ENCODE measurements around the gene PIGR. TPM values are rescaled to one million over a fixed set of nuclear protein-coding genes. Genes with fewer than 3 reads are reported as not detected.
A peak's percentile ranks its signal among the peaks of the same experiment; 100 is the strongest.

PIGR gene
- total and polyA plus RNA-seq, 10 of the 15 experiments (the other 5 are each of a cell fraction or from before 2014, with no cell fraction given): 0.96 to 7.6 (median 1.8) TPM

GRCh38 chr1:206955476-206956451 lies 9.5 kb upstream of the PIGR start:
- Histone ChIP-seq H3K36me3 (ENCODE audit: control insufficient read depth in 2 of 2, insufficient read depth in 2 of 2, low read length in 1 of 2) (no peaks in the 10 kb centered on the region), H4K20me1 (ENCODE audit: control insufficient read depth, insufficient read depth) (no peaks in the 10 kb centered on the region), H3K27me3 (replicated peaks in 1 of 2; ENCODE audit: control insufficient read depth in 2 of 2, insufficient read depth in 2 of 2, low read length in 1 of 2) (no peaks in the 10 kb centered on the region), H2AFZ (ENCODE audit: control insufficient read depth, low read depth, low read length) (peak overlapping the region; percentile 56), H3K9ac (ENCODE audit: control insufficient read depth, insufficient read depth, low read length) (no peak overlapping the region), H3K4me2 (ENCODE audit: control insufficient read depth, insufficient read depth) (peak overlapping the region; percentile 64), H3K27ac (ENCODE audit: control insufficient read depth, insufficient read depth) (peak overlapping the region; percentile 38), H3K79me2 (ENCODE audit: control insufficient read depth, insufficient read depth, low read length) (no peaks in the 10 kb centered on the region), H3K4me3 (no peak overlapping the region), H3K4me1 (ENCODE audit: control insufficient read depth, insufficient read depth, low read length) (peaks cover 44% of the 10 kb centered on the region), H3K9me3 (replicated peaks; ENCODE audit: control insufficient read depth, insufficient read depth, low read length) (no peaks in the 10 kb centered on the region)
- ChIA-PET CTCF (interaction anchor here (0.8 to 3.9 kb wide), 11 partner anchors 12 to 221 kb away, joined by 3 to 44 read pairs (median 5); partner anchors contain the start of gene FCAMR), SMC1A (ENCODE audit: uncharacterized antibody, unreplicated experiment) (interaction anchor here (0.8 to 2.4 kb wide), 8 partner anchors 10 to 50 kb away, joined by 3 to 15 read pairs (median 4); partner anchors contain the start of gene FCAMR), POLR2A (interaction anchor here (0.8 to 1.9 kb wide), 6 partner anchors 10 to 37 kb away, joined by 3 to 6 read pairs (median 4); partner anchors contain the start of genes FCAMR and FCMR), RAD21 (ENCODE audit: unreplicated experiment) (interaction anchor here (0.8 to 3.1 kb wide), 6 partner anchors 10 to 120 kb away, joined by 3 to 17 read pairs (median 6); no protein-coding TSS in a partner anchor)
- WGBS (ENCODE audit: insufficient coverage, insufficient replicate concordance, low lambda C conversion rate, missing lambda C conversion rate): 47% methylated on average over 11 of the region's 11 CpGs
- intact Hi-C loops (cut with micrococcal nuclease; ENCODE audit: unreplicated experiment): no loop called here
- ATAC-seq (peak; percentile 78), DNase-seq (ENCODE audit: low read depth, low spot score) (no peak), FAIRE-seq (no peak)
- in situ Hi-C loops (cut with MboI): no loop called here
- BruUV-seq (replicated peaks): no TSS peak
- no peak for TF ChIP-seq ZNF24 (IDR thresholded peaks at IDR 0.05)
- no peak for TF ChIP-seq ZBTB4 (CRISPR knock-in tag; IDR thresholded peaks at IDR 0.05)
- TF ChIP-seq MYC (IDR thresholded peaks at IDR 0.05; ENCODE audit: insufficient read depth, insufficient read length, insufficient replicate concordance, low read length, severe bottlenecking): no peak
- TF ChIP-seq BCL11A (IDR thresholded peaks at IDR 0.05; ENCODE audit: low read depth, low read length): peak; percentile 40; the same call in 1 of the 2 replicates
- TF ChIP-seq MTA2 (IDR thresholded peaks at IDR 0.05; ENCODE audit: low read depth): 0 out of 2 replicates have a peak, but pooled peaks have one; percentile 16
- TF ChIP-seq MTA3 (IDR thresholded peaks at IDR 0.05; ENCODE audit: borderline replicate concordance, low read length): no peak
- peak; percentile 4; the same call in 1 of the 2 replicates for TF ChIP-seq USF2 (IDR thresholded peaks at IDR 0.05; ENCODE audit: borderline replicate concordance, low read depth, low read length)
- no peak for TF ChIP-seq BRCA1 (IDR thresholded peaks at IDR 0.05; ENCODE audit: low read depth, low read length)
- no peak for TF ChIP-seq ASH2L (IDR thresholded peaks at IDR 0.05; ENCODE audit: borderline replicate concordance, low read depth)
- no peak for TF ChIP-seq CBX3 (IDR thresholded peaks at IDR 0.05; ENCODE audit: borderline replicate concordance, low read depth)
- TF ChIP-seq NFIC (IDR thresholded peaks at IDR 0.05; ENCODE audit: low read depth, low read length): peak; percentile 50; the same call in 1 of the 2 replicates
- TF ChIP-seq NR2C1 (IDR thresholded peaks at IDR 0.05): no peak
- TF ChIP-seq NR2F1 (conservative IDR thresholded peaks at IDR 0.05): peak; percentile 82
- no peak for TF ChIP-seq KAT2A (conservative IDR thresholded peaks at IDR 0.05; ENCODE audit: control insufficient read depth, low read depth, low read length)
- TF ChIP-seq IKZF1 (conservative IDR thresholded peaks at IDR 0.05): peak; percentile 50; the same call in 1 of the 2 replicates
- TF ChIP-seq CHD2 (IDR thresholded peaks at IDR 0.05; ENCODE audit: borderline replicate concordance, low read depth, low read length): no peak
- TF ChIP-seq, protein P1, sequence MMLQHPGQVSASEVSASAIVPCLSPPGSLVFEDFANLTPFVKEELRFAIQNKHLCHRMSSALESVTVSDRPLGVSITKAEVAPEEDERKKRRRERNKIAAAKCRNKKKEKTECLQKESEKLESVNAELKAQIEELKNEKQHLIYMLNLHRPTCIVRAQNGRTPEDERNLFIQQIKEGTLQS (IDR thresholded peaks at IDR 0.05; ENCODE audit: borderline replicate concordance, extremely low read depth, low read depth, low read length): 0 out of 2 replicates have a peak, but pooled peaks have one; percentile 25
